Liver (tissue), 9 donors: ENCODE data around the gene NIPBL. TPM values are rescaled to one million over a fixed set of nuclear protein-coding genes. Genes with fewer than 3 reads are reported as not detected.
"Not testable (repeated sequence)": the region's sequence is repeated elsewhere in the genome, so short reads cannot be mapped to it uniquely, and the experiment has no call there.

ENCODE experiments used
- DNase-seq: peaks from one replicate; pipeline ENCODE4 v3.0.0-alpha.2; 2017; ENCODE audit warnings: low spot score
- H3K27ac ChIP-seq, 2 donors: one replicate each; pipeline ENCODE4 v1.7.0; 2013; ENCODE audit warnings: inconsistent platforms in 2 of 2, low read length in 2 of 2, control low read depth in 1 of 2, low read depth in 1 of 2, mild to moderate bottlenecking in 1 of 2
- H3K27me3 ChIP-seq, 4 donors: one replicate each; pipeline versions ENCODE4 v1.6.1 to v1.7.0; 2013; ENCODE audit warnings: low read length in 3 of 4, inconsistent platforms in 1 of 4, mild to moderate bottlenecking in 1 of 4, moderate library complexity in 1 of 4; ENCODE audit not compliant: control insufficient read depth in 4 of 4, insufficient read depth in 4 of 4
- H3K36me3 ChIP-seq, 4 donors: one replicate each; pipeline versions ENCODE4 v1.6.1 to v1.7.0; 2013; ENCODE audit warnings: low read length in 3 of 4, mild to moderate bottlenecking in 3 of 4, low read depth in 1 of 4, moderate library complexity in 1 of 4; ENCODE audit not compliant: control insufficient read depth in 4 of 4, insufficient read depth in 3 of 4
- H3K4me1 ChIP-seq, 4 donors: one replicate each; pipeline versions ENCODE4 v1.6.1 to v1.7.0; 2013; ENCODE audit warnings: low read length in 3 of 4, mild to moderate bottlenecking in 3 of 4, moderate library complexity in 1 of 4; ENCODE audit not compliant: control insufficient read depth in 4 of 4, insufficient read depth in 4 of 4
- H3K4me3 ChIP-seq, 3 donors: one replicate each; pipeline versions ENCODE4 v1.6.1 to v1.7.0; 2013; ENCODE audit warnings: low read length in 3 of 3, control low read depth in 1 of 3, low read depth in 1 of 3, mild to moderate bottlenecking in 1 of 3
- H3K9ac ChIP-seq, 2 donors: one replicate each; pipeline ENCODE4 v1.7.0; 2013; ENCODE audit warnings: low read length in 2 of 2, mild to moderate bottlenecking in 2 of 2, moderate library complexity in 2 of 2, control low read depth in 1 of 2, low read depth in 1 of 2
- H3K9me3 ChIP-seq, 4 donors: one replicate each; pipeline versions ENCODE4 v1.6.1 to v1.7.0; 2013; ENCODE audit warnings: low read length in 3 of 4; ENCODE audit not compliant: control insufficient read depth in 4 of 4
- EGR1 ChIP-seq, 2 donors: IDR thresholded peaks; 2 replicates each; pipeline ENCODE4 v1.6.1; 2016 to 2018; ENCODE audit warnings: antibody characterized with exemption in 2 of 2, low read depth in 2 of 2
- FOXA1 ChIP-seq: IDR thresholded peaks from 2 replicates; pipeline ENCODE4 v1.6.1; 2016; ENCODE audit warnings: antibody characterized with exemption
- GABPA ChIP-seq, 2 donors: IDR thresholded peaks in 1 of 2; conservative IDR thresholded peaks in 1 of 2; 2 replicates each; pipeline ENCODE4 v1.6.1; 2016; ENCODE audit warnings: antibody characterized with exemption in 2 of 2, mild to moderate bottlenecking in 1 of 2, moderate library complexity in 1 of 2
- HNF4A ChIP-seq, 2 donors: conservative IDR thresholded peaks; 2 replicates each; pipeline ENCODE4 v1.6.1; 2016; ENCODE audit warnings: antibody characterized with exemption in 2 of 2, mild to moderate bottlenecking in 2 of 2
- HNF4G ChIP-seq: IDR thresholded peaks from 2 replicates; pipeline ENCODE4 v1.6.1; 2016; ENCODE audit warnings: antibody characterized with exemption
- JUND ChIP-seq, 2 donors: IDR thresholded peaks; 2 replicates each; pipeline ENCODE4 v1.6.1; 2016; ENCODE audit warnings: antibody characterized with exemption in 2 of 2
- NR2F2 ChIP-seq: IDR thresholded peaks from 2 replicates; pipeline ENCODE4 v1.6.1; 2016; ENCODE audit warnings: antibody characterized with exemption
- RAD21 ChIP-seq, 2 donors: IDR thresholded peaks; 2 replicates each; pipeline ENCODE4 v1.6.1; 2016; ENCODE audit warnings: antibody characterized with exemption in 2 of 2, mild to moderate bottlenecking in 2 of 2
- SP1 ChIP-seq: IDR thresholded peaks from 2 replicates; pipeline ENCODE4 v1.6.1; 2018; ENCODE audit warnings: antibody characterized with exemption, mild to moderate bottlenecking
- TAF1 ChIP-seq: conservative IDR thresholded peaks from 2 replicates; pipeline ENCODE4 v1.6.1; 2016; ENCODE audit warnings: antibody characterized with exemption, mild to moderate bottlenecking
- WGBS: extraction: QIAGEN DNeasy Blood & Tissue Kit; methylation state at CpG from one replicate; pipeline ENCODE4 v1.1.7; 2013; 5-methylcytosine and 5-hydroxymethylcytosine counted together
- polyA plus RNA-seq, 2 donors: library from polyadenylated mRNA; stranded (reverse) in 1 of 2; unstranded in 1 of 2; fragments of 200-250 nt in 1 of 2; fragments of >200 nt in 1 of 2; fragmentation: Nextera tagmentation in 1 of 2; extraction: Ambion mirVana in 1 of 2; gene quantifications; one replicate each; pipeline versions ENCODE4 v1.2.1 to v1.2.3, GENCODE V29; 2013 to 2015
- total RNA-seq, 2 donors: library from RNA; depleted of rRNA; stranded (reverse); fragments of >200 nt; gene quantifications; one replicate each; pipeline ENCODE4 v1.2.3, GENCODE V29; 2014
- TF ChIP-seq, protein P1 (sequence below): fragments of 150-350 bp; IDR thresholded peaks from 2 replicates; pipeline ENCODE4 v1.5.1; 2017; ENCODE audit warnings: improper control_type of control experiment, low read depth, low read length; ENCODE audit not compliant: missing input control
- TF ChIP-seq, protein P2 (sequence below): IDR thresholded peaks from 2 replicates; pipeline ENCODE4 v1.6.1; 2016; ENCODE audit warnings: antibody characterized with exemption
- TF ChIP-seq, protein P3 (sequence below): IDR thresholded peaks from 2 replicates; pipeline ENCODE4 v1.6.1; 2016; ENCODE audit warnings: antibody characterized with exemption
- TF ChIP-seq, protein P4 (sequence below): IDR thresholded peaks from 2 replicates; pipeline ENCODE4 v1.6.1; 2016; ENCODE audit warnings: antibody characterized with exemption, mild to moderate bottlenecking
- TF ChIP-seq, protein P5 (sequence below): IDR thresholded peaks from 2 replicates; pipeline ENCODE4 v1.6.1; 2016; ENCODE audit warnings: antibody characterized with exemption
- donor health status: healthy.
- donor health status: healthy.
- donor health status: healthy.
- donor health status: healthy.
- donor health status: healthy.

The NIPBL gene
- total and polyA plus RNA-seq, 4 donors = 4.9 to 30.3 (median 21.0) TPM

DNA sequence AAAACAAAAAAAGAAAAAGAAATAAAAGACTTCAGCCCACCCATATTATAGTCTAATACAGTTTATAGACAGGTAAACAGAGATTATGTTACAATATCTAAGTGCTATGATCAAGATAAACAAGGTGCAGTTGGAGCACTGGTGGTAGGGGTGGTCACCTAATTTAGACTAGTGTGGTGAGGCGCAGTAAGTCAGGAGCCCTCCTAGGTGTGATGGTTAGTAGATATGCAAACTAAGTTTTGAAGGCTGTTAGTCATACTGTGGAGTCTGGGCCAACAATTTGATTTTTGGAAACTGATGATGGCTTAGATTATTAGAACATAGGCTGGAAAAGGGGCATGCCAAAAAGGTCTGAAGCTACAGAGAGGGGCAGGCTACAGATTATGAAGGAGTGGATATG lies 14.7 kb downstream of the NIPBL start:
- Histone ChIP-seq H3K27me3 (no peaks in the 10 kb centered on the region), H3K4me3 (no peak overlapping the region), H3K9me3 (no peaks in the 10 kb centered on the region), H3K27ac (no peak overlapping the region), H3K4me1 (peaks cover 5 to 22% (median 12%) of the 10 kb centered on the region in 4 donors), H3K9ac (no peak overlapping the region), H3K36me3 (no peaks in the 10 kb centered on the region)
- TF ChIP-seq SP1 = no peak
- TF ChIP-seq, protein P1, sequence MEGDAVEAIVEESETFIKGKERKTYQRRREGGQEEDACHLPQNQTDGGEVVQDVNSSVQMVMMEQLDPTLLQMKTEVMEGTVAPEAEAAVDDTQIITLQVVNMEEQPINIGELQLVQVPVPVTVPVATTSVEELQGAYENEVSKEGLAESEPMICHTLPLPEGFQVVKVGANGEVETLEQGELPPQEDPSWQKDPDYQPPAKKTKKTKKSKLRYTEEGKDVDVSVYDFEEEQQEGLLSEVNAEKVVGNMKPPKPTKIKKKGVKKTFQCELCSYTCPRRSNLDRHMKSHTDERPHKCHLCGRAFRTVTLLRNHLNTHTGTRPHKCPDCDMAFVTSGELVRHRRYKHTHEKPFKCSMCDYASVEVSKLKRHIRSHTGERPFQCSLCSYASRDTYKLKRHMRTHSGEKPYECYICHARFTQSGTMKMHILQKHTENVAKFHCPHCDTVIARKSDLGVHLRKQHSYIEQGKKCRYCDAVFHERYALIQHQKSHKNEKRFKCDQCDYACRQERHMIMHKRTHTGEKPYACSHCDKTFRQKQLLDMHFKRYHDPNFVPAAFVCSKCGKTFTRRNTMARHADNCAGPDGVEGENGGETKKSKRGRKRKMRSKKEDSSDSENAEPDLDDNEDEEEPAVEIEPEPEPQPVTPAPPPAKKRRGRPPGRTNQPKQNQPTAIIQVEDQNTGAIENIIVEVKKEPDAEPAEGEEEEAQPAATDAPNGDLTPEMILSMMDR = no peak
- no peak for TF ChIP-seq EGR1 (IDR thresholded peaks at IDR 0.05; ENCODE audit: low read depth in 2 of 2)
- TF ChIP-seq HNF4A (conservative IDR thresholded peaks at IDR 0.05) = no peak
- no peak for TF ChIP-seq TAF1
- TF ChIP-seq HNF4G = no peak
- TF ChIP-seq, protein P2, sequence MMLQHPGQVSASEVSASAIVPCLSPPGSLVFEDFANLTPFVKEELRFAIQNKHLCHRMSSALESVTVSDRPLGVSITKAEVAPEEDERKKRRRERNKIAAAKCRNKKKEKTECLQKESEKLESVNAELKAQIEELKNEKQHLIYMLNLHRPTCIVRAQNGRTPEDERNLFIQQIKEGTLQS = no peak
- DNase-seq = no peak
- WGBS = 100% methylated on average over 1 of the region's 1 CpG

- DNase-seq, H3K27me3 ChIP-seq, H3K9ac ChIP-seq, H3K36me3 ChIP-seq, H3K9me3 ChIP-seq, H3K4me3 ChIP-seq, H3K27ac ChIP-seq: not testable (repeated sequence)
- H3K4me1 ChIP-seq = peaks cover 2 to 14% (median 4%) of the 10 kb centered on the region in 4 donors
- WGBS = 97% methylated on average over 2 of the region's 6 CpGs
These were observed 15.7 kb downstream of the NIPBL start for GRCh38 chr5:36892085-36892830.

DNA sequence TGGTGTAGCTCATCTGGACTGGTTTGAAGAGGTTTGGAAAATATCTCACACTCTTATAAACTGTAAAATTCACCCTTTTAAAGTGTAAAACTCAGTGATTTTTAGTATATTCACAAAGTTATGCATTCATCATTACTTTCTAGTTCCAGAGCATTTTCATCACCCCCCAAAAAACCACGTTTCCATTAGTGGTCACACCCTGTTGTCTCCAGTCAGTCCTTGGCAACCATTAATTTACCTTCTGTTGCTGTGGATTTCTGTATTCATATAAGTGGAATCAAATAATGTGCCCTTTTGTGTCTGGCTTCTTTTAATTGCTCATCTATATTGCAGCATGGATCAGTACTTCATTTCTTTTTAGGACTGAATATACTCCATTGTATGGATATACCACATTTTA lies 18.4 kb downstream of the NIPBL start:
- 92% methylated on average over 1 of the region's 1 CpG for WGBS
- no peak for DNase-seq
- TF ChIP-seq NR2F2 = no peak
- TF ChIP-seq TAF1 = no peak
- H3K27me3 ChIP-seq = no peaks in the 10 kb centered on the region
- peaks cover 0 to 3% (median 2%) of the 10 kb centered on the region in 4 donors for H3K4me1 ChIP-seq
- H3K27ac ChIP-seq = no peak overlapping the region
- H3K9me3 ChIP-seq = no peaks in the 10 kb centered on the region
- no peak overlapping the region for H3K4me3 ChIP-seq
- no peaks in the 10 kb centered on the region for H3K36me3 ChIP-seq
- H3K9ac ChIP-seq = no peak overlapping the region

- H3K36me3 ChIP-seq = no peaks in the 10 kb centered on the region
- WGBS = 95% methylated on average over 8 of the region's 8 CpGs
- peaks cover 0 to 5% (median 2%) of the 10 kb centered on the region in 4 donors for H3K4me1 ChIP-seq
- no peak for DNase-seq
- H3K27ac ChIP-seq = no peak overlapping the region
- H3K9ac ChIP-seq = no peak overlapping the region
- no peaks in the 10 kb centered on the region for H3K27me3 ChIP-seq
- H3K9me3 ChIP-seq = no peaks in the 10 kb centered on the region
- H3K4me3 ChIP-seq = no peak overlapping the region
- TF ChIP-seq SP1 (no peak), NR2F2 (no peak), HNF4G (no peak), RAD21 (IDR thresholded peaks at IDR 0.05) (no peak), FOXA1 (no peak), GABPA (IDR thresholded peaks at IDR 0.05 in 1 of 2, conservative IDR thresholded peaks at IDR 0.05 in 1 of 2) (no peak), JUND (IDR thresholded peaks at IDR 0.05) (no peak)
- TF ChIP-seq, protein P3, sequence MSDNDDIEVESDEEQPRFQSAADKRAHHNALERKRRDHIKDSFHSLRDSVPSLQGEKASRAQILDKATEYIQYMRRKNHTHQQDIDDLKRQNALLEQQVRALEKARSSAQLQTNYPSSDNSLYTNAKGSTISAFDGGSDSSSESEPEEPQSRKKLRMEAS = no peak
- TF ChIP-seq, protein P4, sequence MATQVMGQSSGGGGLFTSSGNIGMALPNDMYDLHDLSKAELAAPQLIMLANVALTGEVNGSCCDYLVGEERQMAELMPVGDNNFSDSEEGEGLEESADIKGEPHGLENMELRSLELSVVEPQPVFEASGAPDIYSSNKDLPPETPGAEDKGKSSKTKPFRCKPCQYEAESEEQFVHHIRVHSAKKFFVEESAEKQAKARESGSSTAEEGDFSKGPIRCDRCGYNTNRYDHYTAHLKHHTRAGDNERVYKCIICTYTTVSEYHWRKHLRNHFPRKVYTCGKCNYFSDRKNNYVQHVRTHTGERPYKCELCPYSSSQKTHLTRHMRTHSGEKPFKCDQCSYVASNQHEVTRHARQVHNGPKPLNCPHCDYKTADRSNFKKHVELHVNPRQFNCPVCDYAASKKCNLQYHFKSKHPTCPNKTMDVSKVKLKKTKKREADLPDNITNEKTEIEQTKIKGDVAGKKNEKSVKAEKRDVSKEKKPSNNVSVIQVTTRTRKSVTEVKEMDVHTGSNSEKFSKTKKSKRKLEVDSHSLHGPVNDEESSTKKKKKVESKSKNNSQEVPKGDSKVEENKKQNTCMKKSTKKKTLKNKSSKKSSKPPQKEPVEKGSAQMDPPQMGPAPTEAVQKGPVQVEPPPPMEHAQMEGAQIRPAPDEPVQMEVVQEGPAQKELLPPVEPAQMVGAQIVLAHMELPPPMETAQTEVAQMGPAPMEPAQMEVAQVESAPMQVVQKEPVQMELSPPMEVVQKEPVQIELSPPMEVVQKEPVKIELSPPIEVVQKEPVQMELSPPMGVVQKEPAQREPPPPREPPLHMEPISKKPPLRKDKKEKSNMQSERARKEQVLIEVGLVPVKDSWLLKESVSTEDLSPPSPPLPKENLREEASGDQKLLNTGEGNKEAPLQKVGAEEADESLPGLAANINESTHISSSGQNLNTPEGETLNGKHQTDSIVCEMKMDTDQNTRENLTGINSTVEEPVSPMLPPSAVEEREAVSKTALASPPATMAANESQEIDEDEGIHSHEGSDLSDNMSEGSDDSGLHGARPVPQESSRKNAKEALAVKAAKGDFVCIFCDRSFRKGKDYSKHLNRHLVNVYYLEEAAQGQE = no peak
- TF ChIP-seq, protein P5, sequence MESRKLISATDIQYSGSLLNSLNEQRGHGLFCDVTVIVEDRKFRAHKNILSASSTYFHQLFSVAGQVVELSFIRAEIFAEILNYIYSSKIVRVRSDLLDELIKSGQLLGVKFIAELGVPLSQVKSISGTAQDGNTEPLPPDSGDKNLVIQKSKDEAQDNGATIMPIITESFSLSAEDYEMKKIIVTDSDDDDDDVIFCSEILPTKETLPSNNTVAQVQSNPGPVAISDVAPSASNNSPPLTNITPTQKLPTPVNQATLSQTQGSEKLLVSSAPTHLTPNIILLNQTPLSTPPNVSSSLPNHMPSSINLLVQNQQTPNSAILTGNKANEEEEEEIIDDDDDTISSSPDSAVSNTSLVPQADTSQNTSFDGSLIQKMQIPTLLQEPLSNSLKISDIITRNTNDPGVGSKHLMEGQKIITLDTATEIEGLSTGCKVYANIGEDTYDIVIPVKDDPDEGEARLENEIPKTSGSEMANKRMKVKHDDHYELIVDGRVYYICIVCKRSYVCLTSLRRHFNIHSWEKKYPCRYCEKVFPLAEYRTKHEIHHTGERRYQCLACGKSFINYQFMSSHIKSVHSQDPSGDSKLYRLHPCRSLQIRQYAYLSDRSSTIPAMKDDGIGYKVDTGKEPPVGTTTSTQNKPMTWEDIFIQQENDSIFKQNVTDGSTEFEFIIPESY = no peak
- TF ChIP-seq, protein P2 = no peak
These were observed 19.9 kb downstream of the NIPBL start for GRCh38 chr5:36896476-36896875.
